Spleen (tissue), 7 donors: Measurements from ENCODE around the gene ACSL1.
A peak's percentile ranks its signal among the peaks of the same experiment; 100 is the strongest.

ENCODE experiments used
- CTCF ChIP-seq, 11 experiments: fragments of 200-600 bp in 7 of 11; fragments of 450-650 bp in 4 of 11; sonication (generic) in 4 of 11; IDR thresholded peaks in 8 of 11; conservative IDR thresholded peaks in 3 of 11; 1 replicate in 7 of 11; 2 replicates in 4 of 11; pipeline versions ENCODE4 v1.4.0 to v1.8.0; 2016 to 2021; ENCODE audit warnings: antibody characterized with exemption in 11 of 11, inconsistent platforms in 4 of 11, mild to moderate bottlenecking in 1 of 11
- POLR2AphosphoS5 ChIP-seq, 3 donors: sonication (generic); formaldehyde crosslinking; IDR thresholded peaks; one replicate each; pipeline ENCODE4 v1.5.1; 2017; ENCODE audit warnings: antibody characterized with exemption in 3 of 3
- donor health status: DM: no; HTN: no; CAD: no; lungs with moderate emphysema.
- donor health status: DM: no; HTN: no; CAD: no.
- donor health status: DM: no; HTN: no; CAD: no.

- TF ChIP-seq POLR2AphosphoS5 (IDR thresholded peaks at IDR 0.05) (peak in 1 of 3 donors; percentile 26), CTCF (IDR thresholded peaks at IDR 0.05 in 8 of 11, conservative IDR thresholded peaks at IDR 0.05 in 3 of 11) (no peak)
Measured at GRCh38 chr4:184785813-184786212, 40.0 kb downstream of the ACSL1 start.
